ENCODE measurements around the gene KDM2B.

- no peak for TF ChIP-seq CTCF (IDR thresholded peaks at IDR 0.05; ENCODE audit: low read length)
- no peak for TF ChIP-seq EZH2 (IDR thresholded peaks at IDR 0.05; ENCODE audit: borderline replicate concordance, low read length)
Measured at GRCh38 chr12:121509339-121509738, 71.5 kb downstream of the KDM2B start.
